Loucy (cell line): ENCODE data around the gene C10orf62.

ENCODE experiments used
- H2AFZ ChIP-seq: fragments of 200-600 bp; sonication (generic); 2 replicates; pipeline ENCODE4 v1.6.0; 2016; ENCODE audit warnings: antibody characterized with exemption, mild to moderate bottlenecking, low read length, moderate library complexity
- H3F3A ChIP-seq: fragments of 200-600 bp; 2 replicates; pipeline ENCODE4 v1.6.0; 2016; ENCODE audit warnings: antibody characterized with exemption, low read depth, mild to moderate bottlenecking
- H3K27me3 ChIP-seq: fragments of 200-600 bp; sonication (generic); 2 replicates; pipeline ENCODE4 v1.6.1; 2014; ENCODE audit warnings: low read length, mild to moderate bottlenecking; ENCODE audit not compliant: insufficient read depth, poor library complexity, severe bottlenecking
- H3K36me3 ChIP-seq: fragments of 200-600 bp; sonication (generic); 2 replicates; pipeline ENCODE4 v1.6.1; 2016; ENCODE audit warnings: low read length; ENCODE audit not compliant: insufficient read depth
- H3K4me1 ChIP-seq: fragments of 200-600 bp; sonication (generic); 2 replicates; pipeline ENCODE4 v1.5.1; 2014; ENCODE audit warnings: low read length, mild to moderate bottlenecking; ENCODE audit not compliant: insufficient read depth, poor library complexity, severe bottlenecking
- H3K4me2 ChIP-seq: fragments of 200-600 bp; sonication (generic); 2 replicates; pipeline ENCODE4 v1.6.0; 2014; ENCODE audit warnings: antibody characterized with exemption, low read length, low read depth, mild to moderate bottlenecking; ENCODE audit not compliant: poor library complexity, severe bottlenecking
- H3K4me3 ChIP-seq: fragments of 200-600 bp; sonication (generic); 2 replicates; pipeline ENCODE4 v1.5.1; 2014; ENCODE audit warnings: low read length, mild to moderate bottlenecking, mixed read lengths; ENCODE audit not compliant: poor library complexity, severe bottlenecking
- H3K79me2 ChIP-seq: fragments of 200-600 bp; sonication (generic); 2 replicates; pipeline ENCODE4 v1.6.1; 2014; ENCODE audit warnings: low read length; ENCODE audit not compliant: insufficient read depth
- H3K9ac ChIP-seq: fragments of 200-600 bp; sonication (generic); 2 replicates; pipeline ENCODE4 v1.6.0; 2014; ENCODE audit warnings: mild to moderate bottlenecking, low read depth, low read length, moderate library complexity; ENCODE audit not compliant: poor library complexity, severe bottlenecking
- H3K9me2 ChIP-seq: fragments of 200-600 bp; sonication (generic); replicated peaks from 2 replicates; pipeline ENCODE4 v1.6.1; 2016; ENCODE audit warnings: low read depth, low read length, mixed read lengths
- H3K9me3 ChIP-seq: fragments of 200-600 bp; sonication (generic); 2 replicates; pipeline ENCODE4 v1.6.1; 2014; ENCODE audit warnings: mild to moderate bottlenecking, antibody characterized with exemption, low read length, low read depth; ENCODE audit not compliant: insufficient read depth
- H4K20me1 ChIP-seq: fragments of 200-600 bp; sonication (generic); 2 replicates; pipeline ENCODE4 v1.6.0; 2014; ENCODE audit warnings: antibody characterized with exemption, low read length, mild to moderate bottlenecking; ENCODE audit not compliant: insufficient read depth, poor library complexity, severe bottlenecking
- CTCF ChIP-seq: fragments of 200-600 bp; sonication (generic); conservative IDR thresholded peaks from 2 replicates; pipeline ENCODE4 v1.5.1; 2014; ENCODE audit warnings: mild to moderate bottlenecking, antibody characterized with exemption, low read length
- EZH2phosphoT487 ChIP-seq: fragments of 200-600 bp; IDR thresholded peaks from 2 replicates; pipeline ENCODE4 v1.6.1; 2018; ENCODE audit warnings: antibody characterized with exemption, mild to moderate bottlenecking, moderate library complexity, borderline replicate concordance

The C10orf62 gene

GRCh38 chr10:97572214-97572989 is 17.1 kb upstream of the C10orf62 start, which contains the start of gene ANKRD2:
Gene ANKRD2 (plus strand): TSS chr10:97572779. CDS start chr10:97572789, 10 bp downstream.
- TF ChIP-seq EZH2phosphoT487: no peak
- peak; percentile 87 for TF ChIP-seq CTCF
- Histone ChIP-seq H3K4me1 (no peaks in the 10 kb centered on the region), H3K4me3 (no peak within 1 kb of the TSS), H3K79me2 (no peaks in the 10 kb centered on the region), H3K9ac (no peak within 1 kb of the TSS), H3F3A (no peaks in the 10 kb centered on the region), H3K9me3 (no peaks in the 10 kb centered on the region), H4K20me1 (no peaks in the 10 kb centered on the region), H2AFZ (no peak within 1 kb of the TSS), H3K4me2 (no peak within 1 kb of the TSS), H3K27me3 (no peaks in the 10 kb centered on the region), H3K9me2 (no peaks in the 10 kb centered on the region), H3K36me3 (no peaks in the 10 kb centered on the region)

- no peaks in the 10 kb centered on the region for H3K9me2 ChIP-seq
- H2AFZ ChIP-seq: no peak overlapping the region
These were observed 16.5 kb upstream of the C10orf62 start for GRCh38 chr10:97573021-97573420.

GRCh38 chr10:97573672-97574071 is 15.8 kb upstream of the C10orf62 start:
- Histone ChIP-seq H3F3A (no peaks in the 10 kb centered on the region), H2AFZ (no peak overlapping the region), H3K4me2 (no peak overlapping the region), H3K9me3 (no peaks in the 10 kb centered on the region), H3K9me2 (no peaks in the 10 kb centered on the region), H3K4me1 (no peaks in the 10 kb centered on the region), H3K79me2 (no peaks in the 10 kb centered on the region), H3K4me3 (no peak overlapping the region), H3K36me3 (no peaks in the 10 kb centered on the region), H4K20me1 (no peaks in the 10 kb centered on the region), H3K27me3 (no peaks in the 10 kb centered on the region), H3K9ac (no peak overlapping the region)
- TF ChIP-seq CTCF (no peak), EZH2phosphoT487 (no peak)

More at GRCh38 chr10:97573021-97573420, 16.5 kb upstream of the C10orf62 start:
- Histone ChIP-seq H3K4me2 (no peak overlapping the region), H3K9me3 (no peaks in the 10 kb centered on the region), H3K36me3 (no peaks in the 10 kb centered on the region), H4K20me1 (no peaks in the 10 kb centered on the region), H3F3A (no peaks in the 10 kb centered on the region), H3K4me3 (no peak overlapping the region), H3K9ac (no peak overlapping the region), H3K4me1 (no peaks in the 10 kb centered on the region), H3K27me3 (no peaks in the 10 kb centered on the region), H3K79me2 (no peaks in the 10 kb centered on the region)
- TF ChIP-seq CTCF (no peak), EZH2phosphoT487 (no peak)
